Esophagus (tissue), 2 donors: ENCODE results near the gene IRF4. TPM values are rescaled to one million over a fixed set of nuclear protein-coding genes. Genes with fewer than 3 reads are reported as not detected.

ENCODE experiments used
- H3K27ac ChIP-seq, 2 donors: one replicate each; pipeline ENCODE4 v1.5.1; 2013; ENCODE audit warnings: low read depth in 2 of 2, mild to moderate bottlenecking in 2 of 2, inconsistent platforms in 1 of 2, low read length in 1 of 2, moderate library complexity in 1 of 2
- H3K27me3 ChIP-seq, 2 donors: one replicate each; pipeline ENCODE4 v1.6.1; 2013; ENCODE audit warnings: low read length in 2 of 2, control low read depth in 1 of 2, mild to moderate bottlenecking in 1 of 2; ENCODE audit not compliant: insufficient read depth in 2 of 2, control insufficient read depth in 1 of 2
- H3K36me3 ChIP-seq, 2 donors: one replicate each; pipeline ENCODE4 v1.6.1; 2013; ENCODE audit warnings: low read length in 1 of 2; ENCODE audit not compliant: control insufficient read depth in 2 of 2, insufficient read depth in 2 of 2
- H3K4me1 ChIP-seq, 2 donors: one replicate each; pipeline ENCODE4 v1.6.1; 2013; ENCODE audit warnings: low read length in 1 of 2; ENCODE audit not compliant: control insufficient read depth in 2 of 2, insufficient read depth in 2 of 2
- H3K4me3 ChIP-seq, 2 donors: one replicate each; pipeline ENCODE4 v1.5.1; 2013; ENCODE audit warnings: low read length in 2 of 2, mild to moderate bottlenecking in 2 of 2, low read depth in 1 of 2, moderate library complexity in 1 of 2
- H3K9me3 ChIP-seq, 2 donors: one replicate each; pipeline ENCODE4 v1.6.1; 2013; ENCODE audit warnings: mild to moderate bottlenecking in 2 of 2, low read depth in 1 of 2, low read length in 1 of 2, moderate library complexity in 1 of 2; ENCODE audit not compliant: control insufficient read depth in 2 of 2, insufficient read depth in 1 of 2
- WGBS, 2 donors: extraction: QIAGEN DNeasy Blood & Tissue Kit; methylation state at CpG; one replicate each; pipeline ENCODE4 v1.1.7; 2013; 5-methylcytosine and 5-hydroxymethylcytosine counted together
- polyA plus RNA-seq, 2 donors: library from polyadenylated mRNA; stranded (reverse); fragments of 200-250 nt; gene quantifications; one replicate each; pipeline ENCODE4 v1.2.3, GENCODE V29; 2013
- donor health status: healthy with polysubstance abuse.
- donor health status: Bipolar disorder and iron deficiency.

The IRF4 gene
- polyA plus RNA-seq, 2 donors, result 0.27 to 0.28 TPM

GRCh38 chr6:446418-447366 lies 55.1 kb downstream of the IRF4 start:
- Histone ChIP-seq H3K27me3 (no peaks in the 10 kb centered on the region), H3K4me1 (no peaks in the 10 kb centered on the region), H3K27ac (no peak overlapping the region), H3K4me3 (no peak overlapping the region), H3K36me3 (no peaks in the 10 kb centered on the region), H3K9me3 (no peaks in the 10 kb centered on the region)
- 73 to 83% methylated on average over 28 of the region's 28 CpGs for WGBS, 2 donors

- H3K36me3 ChIP-seq, result no peaks in the 10 kb centered on the region
- WGBS, 2 donors, result 78% methylated on average over 29 of the region's 29 CpGs
- H3K27ac ChIP-seq, result no peak overlapping the region
- peaks cover 0 to 2% of the 10 kb centered on the region in 2 donors for H3K4me1 ChIP-seq
- no peaks in the 10 kb centered on the region for H3K27me3 ChIP-seq
- no peaks in the 10 kb centered on the region for H3K9me3 ChIP-seq
- H3K4me3 ChIP-seq, result no peak overlapping the region
These were observed 56.0 kb downstream of the IRF4 start for GRCh38 chr6:447381-448165.

GRCh38 chr6:448296-449056 lies 56.9 kb downstream of the IRF4 start:
- WGBS, 2 donors, result 87 to 90% methylated on average over 19 of the region's 19 CpGs
- Histone ChIP-seq H3K4me1 (peaks cover 0 to 3% of the 10 kb centered on the region in 2 donors), H3K4me3 (no peak overlapping the region), H3K27ac (no peak overlapping the region), H3K9me3 (no peaks in the 10 kb centered on the region), H3K27me3 (no peaks in the 10 kb centered on the region), H3K36me3 (no peaks in the 10 kb centered on the region)

- Histone ChIP-seq H3K9me3 (no peaks in the 10 kb centered on the region), H3K4me3 (no peak overlapping the region), H3K27me3 (no peaks in the 10 kb centered on the region), H3K27ac (no peak overlapping the region), H3K36me3 (no peaks in the 10 kb centered on the region), H3K4me1 (peaks cover 0 to 3% of the 10 kb centered on the region in 2 donors)
- 86 to 87% methylated on average over 12 of the region's 12 CpGs for WGBS, 2 donors
These were observed 57.5 kb downstream of the IRF4 start for GRCh38 chr6:449057-449430.

- Histone ChIP-seq H3K4me3 (no peak overlapping the region), H3K36me3 (no peaks in the 10 kb centered on the region), H3K9me3 (no peaks in the 10 kb centered on the region), H3K27ac (no peak overlapping the region), H3K4me1 (peaks cover 0 to 3% of the 10 kb centered on the region in 2 donors), H3K27me3 (no peaks in the 10 kb centered on the region)
- 92 to 93% methylated on average over 62 of the region's 62 CpGs for WGBS, 2 donors
These were observed 58.2 kb downstream of the IRF4 start for GRCh38 chr6:449486-450419.

GRCh38 chr6:451336-451735 lies 59.8 kb downstream of the IRF4 start:
- H3K36me3 ChIP-seq, result no peaks in the 10 kb centered on the region
- H3K4me1 ChIP-seq, result peaks cover 0 to 3% of the 10 kb centered on the region in 2 donors
- H3K27me3 ChIP-seq, result no peaks in the 10 kb centered on the region
- H3K27ac ChIP-seq, result no peak overlapping the region
- no peak overlapping the region for H3K4me3 ChIP-seq
- WGBS, 2 donors, result 91 to 94% methylated on average over 12 of the region's 12 CpGs
- no peaks in the 10 kb centered on the region for H3K9me3 ChIP-seq

GRCh38 chr6:451847-452246 lies 60.3 kb downstream of the IRF4 start:
- 90 to 93% methylated on average over 8 of the region's 8 CpGs for WGBS, 2 donors
- H3K27ac ChIP-seq, result no peak overlapping the region

GRCh38 chr6:452301-453067 lies 60.9 kb downstream of the IRF4 start:
- peaks cover 0 to 3% of the 10 kb centered on the region in 2 donors for H3K4me1 ChIP-seq
- WGBS, 2 donors, result 75 to 81% methylated on average over 9 of the region's 9 CpGs
- no peak overlapping the region for H3K4me3 ChIP-seq
- H3K9me3 ChIP-seq, result no peaks in the 10 kb centered on the region
- no peaks in the 10 kb centered on the region for H3K36me3 ChIP-seq
- no peaks in the 10 kb centered on the region for H3K27me3 ChIP-seq
- H3K27ac ChIP-seq, result no peak overlapping the region

More at GRCh38 chr6:451847-452246, 60.3 kb downstream of the IRF4 start:
- H3K27me3 ChIP-seq, result no peaks in the 10 kb centered on the region
- no peak overlapping the region for H3K4me3 ChIP-seq
- peaks cover 0 to 3% of the 10 kb centered on the region in 2 donors for H3K4me1 ChIP-seq
- H3K9me3 ChIP-seq, result no peaks in the 10 kb centered on the region
- no peaks in the 10 kb centered on the region for H3K36me3 ChIP-seq
